ENCODE data around the gene STT3B. TPM values are rescaled to one million over a fixed set of nuclear protein-coding genes. Genes with fewer than 3 reads are reported as not detected.

Gene STT3B
- total RNA-seq, 1 experiment from 2014 or later, result 155 TPM

- H3K9me3 ChIP-seq (ENCODE audit: insufficient read depth, low read depth), result peaks cover 26% of the 10 kb centered on the region; the same call in 1 of the 2 replicates
- H3K4me2 ChIP-seq, result no peak overlapping the region
- H3K36me3 ChIP-seq (ENCODE audit: low read depth), result no peaks in the 10 kb centered on the region
- intact Hi-C loops (cut with micrococcal nuclease; ENCODE audit: unreplicated experiment), result no loop called here
- no peak overlapping the region for H3K27ac ChIP-seq
- no peak overlapping the region for H2AFZ ChIP-seq
- POLR2A ChIA-PET (ENCODE audit: unreplicated experiment), result no interaction called here
- H3K79me2 ChIP-seq (ENCODE audit: low read depth), result no peaks in the 10 kb centered on the region
- no peaks in the 10 kb centered on the region for H3K27me3 ChIP-seq (ENCODE audit: insufficient read depth, low read depth)
- no peaks in the 10 kb centered on the region for H3K4me1 ChIP-seq (replicated peaks; ENCODE audit: insufficient read depth)
- H3K9me2 ChIP-seq (ENCODE audit: insufficient read depth), result no peaks in the 10 kb centered on the region
- no peaks in the 10 kb centered on the region for H4K20me1 ChIP-seq (ENCODE audit: insufficient read depth)
- CTCF ChIA-PET, result no interaction called here
- BruUV-seq (replicated peaks), result no TSS peak
- TF ChIP-seq CTCF (conservative IDR thresholded peaks at IDR 0.05), result no peak
- TF ChIP-seq EZH2 (IDR thresholded peaks at IDR 0.05; ENCODE audit: low read depth), result no peak
- 0 out of 2 replicates have a peak, but pooled peaks cover 4% of the 10 kb centered on the region for H3F3A ChIP-seq (ENCODE audit: insufficient read depth, low read depth)
- no peak for DNase-seq
- H3K4me3 ChIP-seq, result no peak overlapping the region
Measured at GRCh38 chr3:31652296-31652695, 119.6 kb downstream of the STT3B start.

GRCh38 chr3:31653464-31653863 lies 120.7 kb downstream of the STT3B start:
- DNase-seq, result no peak
- H3K9me2 ChIP-seq (ENCODE audit: insufficient read depth), result no peaks in the 10 kb centered on the region
- peaks cover 23% of the 10 kb centered on the region; the same call in 1 of the 2 replicates for H3K9me3 ChIP-seq (ENCODE audit: insufficient read depth, low read depth)
- H3F3A ChIP-seq (ENCODE audit: insufficient read depth, low read depth), result 0 out of 2 replicates have a peak, but pooled peaks cover 4% of the 10 kb centered on the region
- no peak overlapping the region for H2AFZ ChIP-seq
- intact Hi-C loops (cut with micrococcal nuclease; ENCODE audit: unreplicated experiment), result no loop called here
- H3K27me3 ChIP-seq (ENCODE audit: insufficient read depth, low read depth), result no peaks in the 10 kb centered on the region
- no TSS peak for BruUV-seq (replicated peaks)
- no peaks in the 10 kb centered on the region for H3K4me1 ChIP-seq (replicated peaks; ENCODE audit: insufficient read depth)
- H4K20me1 ChIP-seq (ENCODE audit: insufficient read depth), result no peaks in the 10 kb centered on the region
- H3K4me3 ChIP-seq, result no peak overlapping the region
- H3K4me2 ChIP-seq, result no peak overlapping the region
- H3K27ac ChIP-seq, result no peak overlapping the region
- no peak for TF ChIP-seq EZH2 (IDR thresholded peaks at IDR 0.05; ENCODE audit: low read depth)
- TF ChIP-seq CTCF (conservative IDR thresholded peaks at IDR 0.05), result no peak
- CTCF ChIA-PET, result no interaction called here
- no peaks in the 10 kb centered on the region for H3K36me3 ChIP-seq (ENCODE audit: low read depth)
- POLR2A ChIA-PET (ENCODE audit: unreplicated experiment), result no interaction called here
- H3K79me2 ChIP-seq (ENCODE audit: low read depth), result no peaks in the 10 kb centered on the region

- H3K4me3 ChIP-seq, result no peak overlapping the region
- BruUV-seq (replicated peaks), result no TSS peak
- no peaks in the 10 kb centered on the region for H3F3A ChIP-seq (ENCODE audit: insufficient read depth, low read depth)
- CTCF ChIA-PET, result no interaction called here
- no peaks in the 10 kb centered on the region for H3K36me3 ChIP-seq (ENCODE audit: low read depth)
- no peaks in the 10 kb centered on the region for H3K79me2 ChIP-seq (ENCODE audit: low read depth)
- no peaks in the 10 kb centered on the region for H3K27me3 ChIP-seq (ENCODE audit: insufficient read depth, low read depth)
- H3K9me3 ChIP-seq (ENCODE audit: insufficient read depth, low read depth), result peaks cover 18% of the 10 kb centered on the region; the same call in 1 of the 2 replicates
- intact Hi-C loops (cut with micrococcal nuclease; ENCODE audit: unreplicated experiment), result no loop called here
- no peaks in the 10 kb centered on the region for H4K20me1 ChIP-seq (ENCODE audit: insufficient read depth)
- no peak overlapping the region for H3K27ac ChIP-seq
- H3K9me2 ChIP-seq (ENCODE audit: insufficient read depth), result no peaks in the 10 kb centered on the region
- no peak overlapping the region for H3K4me2 ChIP-seq
- no peak for DNase-seq
- no peaks in the 10 kb centered on the region for H3K4me1 ChIP-seq (replicated peaks; ENCODE audit: insufficient read depth)
- no peak overlapping the region for H2AFZ ChIP-seq
- TF ChIP-seq EZH2 (IDR thresholded peaks at IDR 0.05; ENCODE audit: low read depth) (no peak), CTCF (conservative IDR thresholded peaks at IDR 0.05) (no peak)
- POLR2A ChIA-PET (ENCODE audit: unreplicated experiment), result no interaction called here
Measured at GRCh38 chr3:31654998-31655397, 122.3 kb downstream of the STT3B start.
